ENCODE measurements around the gene DDX19B. TPM values are rescaled to one million over a fixed set of nuclear protein-coding genes. Genes with fewer than 3 reads are reported as not detected.

Gene DDX19B
- total RNA-seq, 1 donor from 2014 or later, result 33.8 TPM

GRCh38 chr16:70342016-70342415, 43.0 kb downstream of the DDX19B start:
- intact Hi-C loops (cut with micrococcal nuclease), result no loop called here

GRCh38 chr16:70345840-70346239, 46.9 kb downstream of the DDX19B start:
- intact Hi-C loops (cut with micrococcal nuclease), result loop anchor here (1.0 to 2.0 kb wide), 3 partner anchors 35 to 177 kb away; partner anchors contain the start of genes COG4, DDX19B and SF3B3

DNA sequence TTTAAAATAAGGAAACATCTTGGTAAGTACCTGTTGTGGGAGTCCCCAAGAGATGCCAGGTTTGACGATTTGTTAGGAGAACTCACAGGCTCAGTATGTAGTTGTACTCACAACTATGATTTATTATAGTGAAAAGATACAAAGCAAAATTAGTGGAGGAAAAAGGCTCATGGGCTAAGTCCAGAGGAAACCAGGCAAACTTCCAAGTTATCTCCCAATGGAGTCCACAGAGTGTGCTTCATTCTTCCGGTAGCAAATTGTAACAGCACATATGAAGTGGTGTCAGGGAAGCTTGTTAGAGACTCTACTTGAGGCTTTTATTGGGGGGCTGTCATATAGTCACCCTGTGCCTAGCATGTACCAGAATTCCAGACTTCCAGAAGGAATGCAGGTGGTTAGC, 50.0 kb downstream of the DDX19B start:
- intact Hi-C loops (cut with micrococcal nuclease), result no loop called here

- intact Hi-C loops (cut with micrococcal nuclease), result no loop called here
These were observed 50.8 kb downstream of the DDX19B start for GRCh38 chr16:70349783-70350182.

DNA sequence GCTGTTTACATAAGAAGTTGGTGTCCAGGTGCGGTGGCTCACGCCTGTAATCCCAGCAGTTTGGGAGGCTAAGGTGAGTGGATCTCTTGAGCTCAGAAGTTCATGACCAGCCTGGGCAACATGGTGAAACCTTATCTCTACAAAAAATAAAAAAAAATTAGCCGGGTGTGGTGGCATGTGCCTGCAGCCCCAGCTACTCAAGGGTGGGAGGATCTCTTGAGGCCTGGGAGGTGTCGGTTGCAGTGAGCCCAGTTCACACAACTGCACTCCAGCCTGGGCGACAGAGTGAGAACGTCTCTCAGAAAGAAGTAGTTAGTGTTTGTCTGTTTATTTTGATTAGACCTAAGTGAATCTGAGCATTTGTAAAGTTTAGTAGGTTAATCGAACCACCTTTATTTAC, 60.6 kb downstream of the DDX19B start:
- intact Hi-C loops (cut with micrococcal nuclease), result no loop called here

GRCh38 chr16:70364399-70364798, 65.4 kb downstream of the DDX19B start:
- intact Hi-C loops (cut with micrococcal nuclease), result no loop called here

DNA sequence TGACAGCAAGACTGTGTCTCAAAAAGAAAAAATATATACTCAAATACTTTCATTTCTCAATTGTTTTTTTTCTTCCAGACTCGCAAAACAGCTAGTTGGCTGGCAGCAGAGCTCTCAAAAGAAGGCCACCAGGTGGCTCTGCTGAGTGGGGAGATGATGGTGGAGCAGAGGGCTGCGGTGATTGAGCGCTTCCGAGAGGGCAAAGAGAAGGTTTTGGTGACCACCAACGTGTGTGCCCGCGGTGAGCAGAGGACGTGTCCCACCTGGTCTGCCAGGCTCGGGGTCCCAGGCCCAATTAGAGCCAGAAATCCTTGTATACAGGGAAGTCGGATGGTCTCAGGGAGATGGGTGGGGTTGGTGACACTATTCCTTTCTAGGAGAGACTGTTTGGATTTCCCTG, 71.2 kb downstream of the DDX19B start:
- intact Hi-C loops (cut with micrococcal nuclease), result loop anchor here (10.0 kb wide), 1 partner anchor 285 kb away; no protein-coding TSS in a partner anchor

GRCh38 chr16:70370924-70371323, 71.9 kb downstream of the DDX19B start:
- intact Hi-C loops (cut with micrococcal nuclease), result loop anchor here (10.0 kb wide), 1 partner anchor 284 kb away; no protein-coding TSS in a partner anchor

DNA sequence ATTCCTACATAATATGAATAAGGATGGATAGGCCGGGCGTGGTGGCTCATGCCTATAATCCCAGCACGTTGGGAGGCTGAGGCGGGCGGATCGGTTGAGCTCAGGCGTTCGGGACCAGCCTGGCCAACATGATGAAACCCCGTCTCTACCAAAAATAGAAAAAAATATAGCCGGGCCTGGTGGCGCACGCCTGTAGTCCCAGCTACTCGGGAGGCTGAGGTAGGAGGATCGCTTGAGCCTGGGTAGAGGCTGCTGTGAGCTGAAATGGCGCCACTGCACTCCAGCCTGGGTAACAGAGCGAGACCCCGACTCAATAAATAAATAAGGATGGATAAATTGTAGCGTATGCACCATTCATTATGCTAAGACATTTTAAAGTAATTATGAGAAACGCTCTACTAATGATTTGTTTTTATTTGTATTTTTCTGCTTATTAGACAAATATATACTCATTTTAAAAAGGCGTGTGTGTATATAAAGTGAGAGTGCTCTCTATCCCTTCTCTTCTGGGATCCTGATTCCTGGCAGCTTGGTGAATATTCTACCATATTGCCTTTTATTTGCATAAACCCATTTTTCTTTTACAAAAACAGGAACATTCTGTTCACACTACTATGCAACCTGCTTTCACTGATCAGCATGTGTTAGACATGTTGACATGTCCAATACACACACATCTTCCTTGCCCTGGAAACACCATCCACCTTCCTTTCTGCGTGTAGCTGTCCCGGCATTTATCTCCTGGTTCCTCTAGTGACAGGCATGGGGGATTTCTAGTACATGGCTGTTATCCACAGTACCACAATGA, 74.1 kb downstream of the DDX19B start:
- intact Hi-C loops (cut with micrococcal nuclease), result loop anchor here (10.0 kb wide), 1 partner anchor 282 kb away; no protein-coding TSS in a partner anchor

- intact Hi-C loops (cut with micrococcal nuclease), result loop anchor here (10.0 kb wide), 1 partner anchor 281 kb away; no protein-coding TSS in a partner anchor
These were observed 75.2 kb downstream of the DDX19B start for GRCh38 chr16:70374213-70374612.

DNA sequence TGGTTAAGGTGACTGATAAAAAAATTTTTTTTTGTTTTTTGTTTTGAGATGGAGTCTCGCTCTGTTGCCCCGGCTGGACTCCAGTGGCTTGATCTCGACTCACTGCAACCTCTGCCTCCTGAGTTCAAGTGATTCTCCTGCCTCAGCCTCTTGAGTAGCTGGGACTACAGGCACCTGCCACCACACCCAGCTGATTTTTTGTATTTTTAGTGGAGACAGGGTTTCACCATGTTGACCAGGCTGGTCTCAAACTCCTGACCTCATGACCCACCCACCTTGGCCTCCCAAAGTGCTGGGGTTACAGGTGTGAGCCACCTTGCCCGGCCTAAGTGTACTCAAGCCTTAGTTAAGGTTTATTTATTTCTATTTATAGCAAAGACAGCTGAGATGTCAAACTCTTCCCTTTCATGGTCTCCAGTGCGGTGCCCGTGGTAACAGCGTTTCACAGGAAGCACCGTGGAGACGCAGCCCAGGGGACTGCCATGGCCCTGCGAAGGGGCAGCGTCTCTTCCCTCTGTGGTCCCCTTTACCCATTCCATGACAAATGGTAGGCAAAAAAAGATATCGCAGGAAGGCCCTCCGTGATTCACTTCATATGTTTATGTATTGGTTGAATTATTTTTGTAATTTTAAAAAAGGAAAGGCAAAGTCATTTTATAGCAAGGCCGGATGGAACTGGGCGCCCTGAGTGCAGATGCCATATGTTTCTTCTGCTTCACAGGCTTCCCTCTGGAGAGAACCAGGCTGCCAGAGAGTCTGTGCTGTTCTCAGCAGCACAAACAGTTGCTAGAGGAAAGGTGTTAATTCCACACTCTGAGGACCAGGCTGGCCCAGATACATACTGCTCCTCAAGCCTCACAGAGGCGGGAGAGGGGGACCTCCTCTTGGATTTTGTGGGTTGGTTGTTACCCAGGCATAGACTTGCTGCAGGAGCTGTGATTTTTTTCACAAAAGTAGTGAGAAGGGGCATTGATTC, 76.9 kb downstream of the DDX19B start:
- intact Hi-C loops (cut with micrococcal nuclease), result loop anchor here (10.0 kb wide), 1 partner anchor 279 kb away; no protein-coding TSS in a partner anchor

DNA sequence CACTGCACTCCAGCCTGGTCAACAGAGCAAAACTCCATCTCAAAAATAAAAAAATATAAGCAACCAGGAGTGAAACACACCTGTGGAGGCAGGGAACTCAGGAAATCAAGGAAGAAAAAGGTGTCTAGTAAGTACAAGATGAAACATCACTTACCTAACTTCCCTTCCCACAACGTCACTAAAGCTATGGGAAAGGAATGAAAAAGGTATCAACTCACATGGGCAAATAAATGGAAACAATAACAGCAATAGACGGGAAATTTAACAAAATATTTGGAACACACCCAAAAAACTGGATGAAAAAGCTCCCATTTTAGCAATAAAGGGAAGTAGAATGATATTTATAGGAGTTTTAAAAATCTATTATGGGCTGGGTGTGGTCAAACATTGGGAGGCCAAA, 78.8 kb downstream of the DDX19B start:
- intact Hi-C loops (cut with micrococcal nuclease), result loop anchor here (10.0 kb wide), 1 partner anchor 277 kb away; no protein-coding TSS in a partner anchor

DNA sequence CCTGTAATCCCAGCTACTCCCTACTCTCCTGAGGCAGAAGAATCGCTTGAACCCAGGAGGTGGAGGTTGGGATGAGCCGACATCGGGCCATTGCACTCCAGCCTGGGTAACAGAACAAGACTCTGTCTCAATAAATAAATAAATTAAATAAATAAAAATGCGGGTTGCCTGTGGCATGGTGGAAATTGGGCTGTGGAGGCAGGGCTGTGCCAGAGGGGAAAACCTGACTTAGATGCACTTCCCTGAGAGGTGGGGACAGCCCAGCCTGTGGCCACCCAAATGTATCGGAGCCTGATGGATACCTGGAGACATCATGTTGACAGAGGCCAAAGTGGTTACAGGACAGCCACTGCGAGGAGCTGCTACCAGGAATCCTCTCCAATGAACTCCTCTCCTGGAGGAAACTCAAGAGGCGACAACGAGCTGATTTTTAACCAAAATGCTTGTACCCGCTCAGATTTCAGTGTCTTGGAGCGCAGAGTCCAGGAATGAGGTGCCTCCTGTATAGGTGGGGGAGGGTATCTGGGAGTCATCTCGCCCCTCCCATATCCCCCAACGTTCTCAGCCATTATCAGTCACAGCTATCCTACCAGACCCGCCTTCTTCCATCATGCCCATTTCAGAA, 80.0 kb downstream of the DDX19B start:
- intact Hi-C loops (cut with micrococcal nuclease), result loop anchor here (10.0 kb wide), 1 partner anchor 276 kb away; no protein-coding TSS in a partner anchor

DNA sequence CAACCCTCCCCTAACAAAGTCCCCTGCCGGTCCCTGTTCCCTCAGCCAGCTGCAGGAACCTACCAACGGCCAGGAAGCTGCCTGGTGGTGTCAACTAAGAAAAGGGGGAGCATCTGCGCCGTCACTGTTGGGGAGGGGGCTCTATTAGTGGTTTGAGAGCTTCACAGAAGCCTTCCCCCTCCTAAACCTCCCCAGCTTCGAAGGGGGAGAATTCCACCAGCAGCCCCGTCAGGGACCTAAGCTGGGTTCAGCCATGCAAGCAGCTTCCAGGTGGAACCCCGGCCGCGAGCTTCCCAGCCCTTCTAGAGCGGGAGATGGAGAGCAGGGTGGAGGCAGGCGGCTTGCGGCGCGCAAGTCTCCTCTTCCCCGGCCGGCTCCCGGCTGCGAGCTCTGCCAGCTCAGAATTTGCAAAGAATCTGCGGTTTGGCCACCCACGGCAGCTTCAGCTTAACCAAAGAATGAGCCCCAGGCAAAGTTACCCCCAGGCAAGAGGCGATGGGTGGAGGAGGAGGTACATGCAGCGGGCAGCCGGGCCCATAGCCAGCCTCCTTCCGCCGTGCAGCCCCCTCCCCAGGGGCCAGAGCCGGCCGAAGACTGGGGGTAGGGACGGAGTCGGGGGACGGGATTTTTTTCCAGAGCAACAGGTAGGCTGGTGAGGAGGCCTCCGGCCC, 81.4 kb downstream of the DDX19B start:
- intact Hi-C loops (cut with micrococcal nuclease), result loop anchor here (2.0 to 5.0 kb wide), 4 partner anchors 34 to 97 kb away; partner anchors contain the start of genes AARS1 and DDX19A

GRCh38 chr16:70380919-70381603, 82.1 kb downstream of the DDX19B start:
- intact Hi-C loops (cut with micrococcal nuclease), result loop anchor here (1.0 to 5.0 kb wide), 9 partner anchors 23 to 142 kb away; partner anchors contain the start of genes AARS1, COG4, DDX19A and EXOSC6

DNA sequence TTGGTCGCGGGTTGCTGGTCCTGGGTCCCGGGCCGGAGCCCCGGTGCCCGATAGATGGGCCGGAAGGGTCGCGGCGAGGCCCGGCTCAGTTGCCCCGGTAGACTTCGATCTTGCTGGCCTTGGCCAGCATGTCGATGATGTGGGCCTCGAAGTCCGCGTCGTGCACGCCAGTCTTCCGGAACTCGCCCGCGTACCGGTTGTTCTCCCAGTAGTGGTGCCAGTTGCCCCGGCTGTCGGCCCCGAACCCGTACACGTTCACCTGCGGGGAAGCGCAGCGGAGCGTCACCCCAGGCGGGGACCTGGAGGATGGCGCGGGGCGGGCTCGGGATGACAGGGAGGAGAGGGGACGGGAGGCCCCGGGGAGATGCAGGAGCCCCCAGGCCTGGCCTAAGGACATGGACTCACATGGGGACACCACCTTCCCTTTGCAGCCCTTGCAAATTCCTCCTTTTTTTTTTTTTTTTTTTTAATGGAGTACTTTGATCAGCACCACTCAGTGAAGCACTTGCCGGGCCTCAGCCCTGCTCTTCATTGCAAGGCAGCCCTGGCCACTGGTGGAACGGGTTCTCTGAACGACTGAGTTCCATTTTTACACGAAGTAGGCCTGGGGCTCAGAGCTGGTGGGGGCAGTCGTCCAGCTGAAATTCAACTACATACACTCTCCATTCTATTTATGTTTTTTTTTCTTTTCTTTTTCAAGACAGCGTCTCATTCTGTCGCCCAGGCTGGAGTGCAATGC, 82.8 kb downstream of the DDX19B start:
- intact Hi-C loops (cut with micrococcal nuclease), result loop anchor here (1.0 to 5.0 kb wide), 9 partner anchors 23 to 142 kb away; partner anchors contain the start of genes AARS1, COG4, DDX19A and EXOSC6

DNA sequence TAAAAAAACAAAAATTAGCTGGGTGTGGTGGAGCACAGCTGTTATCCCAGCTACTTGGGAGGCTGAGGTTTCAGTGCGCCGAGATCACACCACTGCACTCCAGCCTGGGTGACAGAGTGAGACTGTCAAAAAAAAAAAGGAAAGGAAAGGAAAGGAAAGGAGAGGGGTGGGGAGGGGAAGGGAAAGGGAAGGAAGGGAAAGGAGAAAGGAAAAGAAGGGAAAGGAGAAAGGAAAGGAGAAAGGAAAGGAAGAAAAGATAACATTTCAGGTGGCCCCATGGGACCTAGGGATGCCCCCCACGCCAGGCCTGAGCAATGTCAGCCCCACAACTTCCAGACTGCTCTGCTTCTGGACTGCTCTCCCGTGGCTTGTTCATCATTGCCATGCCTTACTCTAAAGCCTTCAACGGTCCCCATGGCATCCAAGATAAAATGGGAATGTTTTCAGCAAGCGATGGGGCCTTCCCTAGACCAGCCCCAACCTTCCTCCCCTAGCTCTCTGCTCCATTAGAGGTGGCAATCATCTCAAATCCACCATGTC, 84.5 kb downstream of the DDX19B start:
- intact Hi-C loops (cut with micrococcal nuclease), result loop anchor here (5.0 kb wide), 1 partner anchor 94 kb away; no protein-coding TSS in a partner anchor
